Testis (tissue), 2 donors: Measurements from ENCODE around the gene INHBA.

Experiments
- POLR2A ChIP-seq: fragments of 450-650 bp; IDR thresholded peaks from one replicate; pipeline ENCODE4 v1.6.1; 2017; ENCODE audit warnings: antibody characterized with exemption, mild to moderate bottlenecking, moderate library complexity
- TF ChIP-seq, protein P1 (sequence below), 3 experiments: fragments of 450-650 bp in 2 of 3; fragments of 200-600 bp in 1 of 3; sonication (generic) in 1 of 3; IDR thresholded peaks; one replicate each; pipeline ENCODE4 v1.5.1; 2016 to 2019; ENCODE audit warnings: antibody characterized with exemption in 3 of 3, mild to moderate bottlenecking in 2 of 3, moderate library complexity in 1 of 3

DNA sequence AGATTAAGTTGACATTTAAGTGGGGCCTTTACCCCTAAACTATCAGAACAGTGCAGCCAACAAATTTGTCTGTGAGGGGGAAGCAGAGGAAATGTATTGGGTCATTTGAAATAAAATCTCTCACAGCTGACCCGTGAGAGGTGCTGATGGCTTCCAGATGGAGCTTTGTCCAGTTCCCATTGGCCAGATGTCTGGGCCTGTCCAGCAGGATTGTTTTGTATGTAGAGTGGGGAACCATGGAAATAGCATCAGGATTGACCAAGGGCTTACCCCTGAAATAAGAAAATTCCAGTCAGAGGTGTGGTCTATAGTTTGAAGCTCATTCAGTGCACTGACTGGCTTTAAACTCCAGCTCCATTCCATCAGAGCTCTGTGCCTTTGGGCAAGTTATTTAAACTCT lies 50.6 kb downstream of the INHBA start:
- TF ChIP-seq, protein P1, sequence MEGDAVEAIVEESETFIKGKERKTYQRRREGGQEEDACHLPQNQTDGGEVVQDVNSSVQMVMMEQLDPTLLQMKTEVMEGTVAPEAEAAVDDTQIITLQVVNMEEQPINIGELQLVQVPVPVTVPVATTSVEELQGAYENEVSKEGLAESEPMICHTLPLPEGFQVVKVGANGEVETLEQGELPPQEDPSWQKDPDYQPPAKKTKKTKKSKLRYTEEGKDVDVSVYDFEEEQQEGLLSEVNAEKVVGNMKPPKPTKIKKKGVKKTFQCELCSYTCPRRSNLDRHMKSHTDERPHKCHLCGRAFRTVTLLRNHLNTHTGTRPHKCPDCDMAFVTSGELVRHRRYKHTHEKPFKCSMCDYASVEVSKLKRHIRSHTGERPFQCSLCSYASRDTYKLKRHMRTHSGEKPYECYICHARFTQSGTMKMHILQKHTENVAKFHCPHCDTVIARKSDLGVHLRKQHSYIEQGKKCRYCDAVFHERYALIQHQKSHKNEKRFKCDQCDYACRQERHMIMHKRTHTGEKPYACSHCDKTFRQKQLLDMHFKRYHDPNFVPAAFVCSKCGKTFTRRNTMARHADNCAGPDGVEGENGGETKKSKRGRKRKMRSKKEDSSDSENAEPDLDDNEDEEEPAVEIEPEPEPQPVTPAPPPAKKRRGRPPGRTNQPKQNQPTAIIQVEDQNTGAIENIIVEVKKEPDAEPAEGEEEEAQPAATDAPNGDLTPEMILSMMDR (IDR thresholded peaks at IDR 0.05): no peak
- no peak for TF ChIP-seq POLR2A
